Neural cell (in vitro differentiated cells): ENCODE data around the gene ITPRIP. TPM values are rescaled to one million over a fixed set of nuclear protein-coding genes. Genes with fewer than 3 reads are reported as not detected.

Experiments
- H2AFZ ChIP-seq: fragments of 200-600, 300-800 bp; sonication (generic), shearing (Covaris generic); 2 replicates; pipeline ENCODE4 v1.6.0; 2014; ENCODE audit warnings: low read depth, mild to moderate bottlenecking, antibody characterized with exemption, low read length, moderate library complexity
- H3F3A ChIP-seq: fragments of 200-600 bp; shearing (Covaris generic); 2 replicates; pipeline ENCODE4 v1.6.1; 2016; ENCODE audit warnings: mild to moderate bottlenecking, moderate library complexity, mixed read lengths, antibody characterized with exemption, low read length; ENCODE audit not compliant: insufficient read depth, poor library complexity, severe bottlenecking
- H3K27ac ChIP-seq: fragments of 200-600, 300-800 bp; sonication (generic), shearing (Covaris generic); 2 replicates; pipeline ENCODE4 v1.5.1; 2014; ENCODE audit warnings: mild to moderate bottlenecking, low read length, moderate library complexity
- H3K27me3 ChIP-seq: fragments of 300-800, 200-600 bp; sonication (generic), shearing (Covaris generic); 2 replicates; pipeline ENCODE4 v1.6.0; 2014; ENCODE audit warnings: mild to moderate bottlenecking, low read depth, low read length, moderate library complexity; ENCODE audit not compliant: insufficient read depth
- H3K36me3 ChIP-seq: fragments of 300-800, 200-600 bp; sonication (generic), shearing (Covaris generic); 2 replicates; pipeline ENCODE4 v1.5.1; 2014; ENCODE audit warnings: mild to moderate bottlenecking, antibody characterized with exemption, low read length, moderate library complexity; ENCODE audit not compliant: insufficient read depth
- H3K4me2 ChIP-seq: fragments of 300-800, 200-600 bp; sonication (generic), shearing (Covaris generic); 2 replicates; pipeline ENCODE4 v1.6.0; 2014; ENCODE audit warnings: mild to moderate bottlenecking, low read length
- H3K4me3 ChIP-seq: fragments of 300-800, 200-600 bp; sonication (generic), shearing (Covaris generic); 2 replicates; pipeline ENCODE4 v1.5.1; 2014; ENCODE audit warnings: mild to moderate bottlenecking, low read length, moderate library complexity
- H3K79me2 ChIP-seq: fragments of 200-600 bp; shearing (Covaris generic); replicated peaks from 2 replicates; pipeline ENCODE4 v1.6.0; 2014; ENCODE audit warnings: mild to moderate bottlenecking, low read length, moderate library complexity; ENCODE audit not compliant: insufficient read depth
- H3K9ac ChIP-seq: fragments of 300-800, 200-600 bp; sonication (generic), shearing (Covaris generic); 2 replicates; pipeline ENCODE4 v1.6.1; 2016; ENCODE audit warnings: mild to moderate bottlenecking, low read length, mixed read lengths
- H3K9me2 ChIP-seq: fragments of 200-600 bp; shearing (Covaris generic); 2 replicates; pipeline ENCODE4 v1.6.1; 2016; ENCODE audit warnings: mild to moderate bottlenecking, low read length, mixed read lengths; ENCODE audit not compliant: insufficient read depth
- H3K9me3 ChIP-seq: fragments of 200-600, 300-800 bp; sonication (generic), shearing (Covaris generic); 2 replicates; pipeline ENCODE4 v1.6.1; 2016; ENCODE audit warnings: mild to moderate bottlenecking, mixed run types, low read length, moderate library complexity, mixed read lengths
- H4K20me1 ChIP-seq: fragments of 200-600 bp; shearing (Covaris generic); 2 replicates; pipeline ENCODE4 v1.6.1; 2016; ENCODE audit warnings: mild to moderate bottlenecking, mixed run types; ENCODE audit not compliant: insufficient read depth
- EP300 ChIP-seq: fragments of 450-650 bp; conservative IDR thresholded peaks from 2 replicates; pipeline ENCODE4 v1.6.1; 2014; ENCODE audit warnings: antibody characterized with exemption, mild to moderate bottlenecking, moderate library complexity; ENCODE audit not compliant: poor library complexity, severe bottlenecking
- EZH2 ChIP-seq: fragments of 200-600, 300-800 bp; shearing (Covaris generic), sonication (generic); IDR thresholded peaks from 2 replicates; pipeline ENCODE4 v1.6.1; 2014; ENCODE audit warnings: antibody characterized with exemption, low read length, borderline replicate concordance, mild to moderate bottlenecking; ENCODE audit not compliant: insufficient read depth, poor library complexity, severe bottlenecking
- MXI1 ChIP-seq: fragments of 450-650 bp; conservative IDR thresholded peaks from 2 replicates; pipeline ENCODE4 v1.6.1; 2014; ENCODE audit warnings: antibody characterized with exemption, mild to moderate bottlenecking; ENCODE audit not compliant: poor library complexity, severe bottlenecking
- POLR2AphosphoS5 ChIP-seq: IDR thresholded peaks from 2 replicates; pipeline ENCODE4 v1.6.1; 2012
- RAD21 ChIP-seq: fragments of 450-650 bp; conservative IDR thresholded peaks from 2 replicates; pipeline ENCODE4 v1.6.1; 2014; ENCODE audit warnings: antibody characterized with exemption, mild to moderate bottlenecking, moderate library complexity
- SMC3 ChIP-seq: fragments of 450-650 bp; conservative IDR thresholded peaks from 2 replicates; pipeline ENCODE4 v1.6.1; 2014; ENCODE audit warnings: antibody characterized with exemption, mild to moderate bottlenecking, moderate library complexity; ENCODE audit not compliant: poor library complexity
- TAF1 ChIP-seq: IDR thresholded peaks from 2 replicates; pipeline ENCODE4 v1.6.1; 2012; ENCODE audit warnings: low read depth
- polyA plus RNA-seq: library from polyadenylated mRNA; depleted of rRNA; stranded (reverse); fragments of >200 nt; gene quantifications from 2 replicates; pipeline ENCODE4 v1.2.3, GENCODE V29; 2014
- TF ChIP-seq, protein P1 (sequence below): IDR thresholded peaks from 2 replicates; pipeline ENCODE4 v1.6.1; 2012; ENCODE audit warnings: borderline replicate concordance
- TF ChIP-seq, protein P2 (sequence below): fragments of 450-650 bp; IDR thresholded peaks from 2 replicates; pipeline ENCODE4 v1.5.1; 2014; ENCODE audit warnings: antibody characterized with exemption, mild to moderate bottlenecking, moderate library complexity; ENCODE audit not compliant: poor library complexity, severe bottlenecking

The ITPRIP gene
- polyA plus RNA-seq, 1 donor from 2014 or later, result 1.5 TPM

DNA sequence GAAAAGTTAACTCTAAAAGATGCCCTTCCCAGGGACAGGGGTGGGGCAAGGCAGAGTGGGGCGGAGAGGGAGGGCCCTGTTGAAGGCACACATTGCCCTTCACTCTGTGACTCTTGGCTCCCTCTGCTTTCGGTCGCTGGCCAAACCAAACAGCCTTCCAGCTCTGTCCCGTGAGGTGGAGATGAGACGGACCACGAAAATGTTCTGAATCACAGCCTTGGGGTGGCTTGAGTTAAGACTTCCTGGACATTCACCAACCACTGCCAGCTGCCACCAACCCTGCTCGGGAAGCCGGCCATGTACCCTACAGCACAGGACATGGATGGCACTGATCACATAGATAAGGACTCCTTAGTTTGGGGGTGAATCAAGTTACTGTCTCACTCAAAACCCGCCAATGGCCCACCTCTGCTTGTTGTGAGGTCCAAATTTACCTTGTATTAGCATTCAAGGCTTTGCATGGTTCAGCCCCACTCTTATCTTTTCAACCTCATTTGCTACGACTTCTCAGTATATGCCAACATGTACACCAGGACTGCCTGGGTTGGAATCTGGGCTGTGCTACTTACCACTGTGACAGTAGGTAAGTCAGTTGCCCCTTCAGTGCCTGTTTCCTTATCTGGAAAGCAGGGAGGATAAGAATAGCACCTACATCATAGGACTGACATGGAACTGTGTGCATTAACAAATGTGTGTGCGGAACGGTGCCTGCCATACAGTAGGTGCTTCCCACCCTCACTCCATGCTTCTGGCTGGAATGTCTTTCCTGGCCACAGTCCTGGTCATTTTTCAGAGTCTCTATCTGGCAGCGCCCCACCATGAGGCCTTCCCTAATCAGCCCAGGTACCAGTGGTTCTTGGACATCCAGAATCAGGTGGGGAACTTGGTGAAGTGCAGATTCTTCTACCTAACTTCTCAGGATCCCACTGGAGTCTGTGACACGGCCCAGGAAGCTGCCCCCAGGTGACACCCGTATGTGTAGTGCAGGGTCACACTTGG is 28.0 kb downstream of the ITPRIP start:
- no peaks in the 10 kb centered on the region for H3K9me3 ChIP-seq
- H3K9me2 ChIP-seq, result no peaks in the 10 kb centered on the region
- H2AFZ ChIP-seq, result no peak overlapping the region
- H3K4me3 ChIP-seq, result no peak overlapping the region
- no peaks in the 10 kb centered on the region for H3K79me2 ChIP-seq
- no peak overlapping the region for H3K27ac ChIP-seq
- TF ChIP-seq POLR2AphosphoS5 (no peak), RAD21 (no peak), EZH2 (no peak), EP300 (no peak), SMC3 (no peak), MXI1 (no peak), TAF1 (no peak)
- TF ChIP-seq, protein P1, sequence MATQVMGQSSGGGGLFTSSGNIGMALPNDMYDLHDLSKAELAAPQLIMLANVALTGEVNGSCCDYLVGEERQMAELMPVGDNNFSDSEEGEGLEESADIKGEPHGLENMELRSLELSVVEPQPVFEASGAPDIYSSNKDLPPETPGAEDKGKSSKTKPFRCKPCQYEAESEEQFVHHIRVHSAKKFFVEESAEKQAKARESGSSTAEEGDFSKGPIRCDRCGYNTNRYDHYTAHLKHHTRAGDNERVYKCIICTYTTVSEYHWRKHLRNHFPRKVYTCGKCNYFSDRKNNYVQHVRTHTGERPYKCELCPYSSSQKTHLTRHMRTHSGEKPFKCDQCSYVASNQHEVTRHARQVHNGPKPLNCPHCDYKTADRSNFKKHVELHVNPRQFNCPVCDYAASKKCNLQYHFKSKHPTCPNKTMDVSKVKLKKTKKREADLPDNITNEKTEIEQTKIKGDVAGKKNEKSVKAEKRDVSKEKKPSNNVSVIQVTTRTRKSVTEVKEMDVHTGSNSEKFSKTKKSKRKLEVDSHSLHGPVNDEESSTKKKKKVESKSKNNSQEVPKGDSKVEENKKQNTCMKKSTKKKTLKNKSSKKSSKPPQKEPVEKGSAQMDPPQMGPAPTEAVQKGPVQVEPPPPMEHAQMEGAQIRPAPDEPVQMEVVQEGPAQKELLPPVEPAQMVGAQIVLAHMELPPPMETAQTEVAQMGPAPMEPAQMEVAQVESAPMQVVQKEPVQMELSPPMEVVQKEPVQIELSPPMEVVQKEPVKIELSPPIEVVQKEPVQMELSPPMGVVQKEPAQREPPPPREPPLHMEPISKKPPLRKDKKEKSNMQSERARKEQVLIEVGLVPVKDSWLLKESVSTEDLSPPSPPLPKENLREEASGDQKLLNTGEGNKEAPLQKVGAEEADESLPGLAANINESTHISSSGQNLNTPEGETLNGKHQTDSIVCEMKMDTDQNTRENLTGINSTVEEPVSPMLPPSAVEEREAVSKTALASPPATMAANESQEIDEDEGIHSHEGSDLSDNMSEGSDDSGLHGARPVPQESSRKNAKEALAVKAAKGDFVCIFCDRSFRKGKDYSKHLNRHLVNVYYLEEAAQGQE, result no peak
- TF ChIP-seq, protein P2, sequence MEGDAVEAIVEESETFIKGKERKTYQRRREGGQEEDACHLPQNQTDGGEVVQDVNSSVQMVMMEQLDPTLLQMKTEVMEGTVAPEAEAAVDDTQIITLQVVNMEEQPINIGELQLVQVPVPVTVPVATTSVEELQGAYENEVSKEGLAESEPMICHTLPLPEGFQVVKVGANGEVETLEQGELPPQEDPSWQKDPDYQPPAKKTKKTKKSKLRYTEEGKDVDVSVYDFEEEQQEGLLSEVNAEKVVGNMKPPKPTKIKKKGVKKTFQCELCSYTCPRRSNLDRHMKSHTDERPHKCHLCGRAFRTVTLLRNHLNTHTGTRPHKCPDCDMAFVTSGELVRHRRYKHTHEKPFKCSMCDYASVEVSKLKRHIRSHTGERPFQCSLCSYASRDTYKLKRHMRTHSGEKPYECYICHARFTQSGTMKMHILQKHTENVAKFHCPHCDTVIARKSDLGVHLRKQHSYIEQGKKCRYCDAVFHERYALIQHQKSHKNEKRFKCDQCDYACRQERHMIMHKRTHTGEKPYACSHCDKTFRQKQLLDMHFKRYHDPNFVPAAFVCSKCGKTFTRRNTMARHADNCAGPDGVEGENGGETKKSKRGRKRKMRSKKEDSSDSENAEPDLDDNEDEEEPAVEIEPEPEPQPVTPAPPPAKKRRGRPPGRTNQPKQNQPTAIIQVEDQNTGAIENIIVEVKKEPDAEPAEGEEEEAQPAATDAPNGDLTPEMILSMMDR, result no peak
- peaks cover 9% of the 10 kb centered on the region for H3K36me3 ChIP-seq
- no peaks in the 10 kb centered on the region for H3K27me3 ChIP-seq
- H3K4me2 ChIP-seq, result no peak overlapping the region
- H3K9ac ChIP-seq, result no peak overlapping the region
- H4K20me1 ChIP-seq, result no peaks in the 10 kb centered on the region
- H3F3A ChIP-seq, result no peaks in the 10 kb centered on the region

DNA sequence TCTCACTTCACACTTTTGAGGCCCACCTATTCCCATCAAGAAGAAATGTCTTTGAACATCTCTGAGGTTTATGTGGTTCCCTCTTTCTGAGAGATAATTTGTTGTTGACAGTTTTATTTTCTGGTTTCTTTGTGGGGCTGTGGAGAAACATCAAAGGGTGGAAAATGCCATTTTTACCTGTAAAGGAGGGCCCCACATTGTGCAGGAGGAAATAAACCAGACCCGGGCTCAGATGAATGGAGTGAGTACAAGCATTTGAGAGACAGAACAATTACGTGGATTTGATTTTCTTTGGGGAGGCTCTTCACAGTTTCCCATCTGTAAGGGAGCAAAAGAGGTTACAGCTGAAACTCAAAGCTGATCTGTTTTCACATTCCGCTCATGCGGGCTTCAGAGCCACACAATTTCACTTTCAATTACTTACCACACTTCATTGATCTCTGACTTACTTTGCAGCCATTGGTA is 29.8 kb downstream of the ITPRIP start:
- Histone ChIP-seq H3K9me3 (no peaks in the 10 kb centered on the region), H3K4me3 (no peak overlapping the region), H3K4me2 (no peak overlapping the region), H3K36me3 (peaks cover 9% of the 10 kb centered on the region), H3K79me2 (no peaks in the 10 kb centered on the region), H3K27me3 (no peaks in the 10 kb centered on the region), H4K20me1 (no peaks in the 10 kb centered on the region), H3F3A (no peaks in the 10 kb centered on the region), H3K27ac (no peak overlapping the region), H3K9ac (no peak overlapping the region), H3K9me2 (no peaks in the 10 kb centered on the region), H2AFZ (no peak overlapping the region)
- TF ChIP-seq POLR2AphosphoS5, result no peak
